IPS-11a (cell line): Measurements from ENCODE around the gene SH2D3A.

ENCODE experiments used
- H3K4me3 ChIP-seq: one replicate; pipeline ENCODE4 v1.5.1; 2013; ENCODE audit warnings: low read depth, low read length, control low read depth

SH2D3A gene

GRCh38 chr19:6723738-6724137, 43.5 kb downstream of the SH2D3A start:
- no peak overlapping the region for H3K4me3 ChIP-seq

GRCh38 chr19:6723108-6723618, 44.1 kb downstream of the SH2D3A start:
- H3K4me3 ChIP-seq = no peak overlapping the region

- H3K4me3 ChIP-seq = no peak overlapping the region
Measured at GRCh38 chr19:6721773-6722172, 45.5 kb downstream of the SH2D3A start.

- no peak overlapping the region for H3K4me3 ChIP-seq
Measured at GRCh38 chr19:6721138-6721474, 46.1 kb downstream of the SH2D3A start.

GRCh38 chr19:6720369-6721137, 46.7 kb downstream of the SH2D3A start, which contains the start of gene C3:
Gene C3 (minus strand): TSS chr19:6720650. CDS start chr19:6720589, 61 bp downstream.
- H3K4me3 ChIP-seq = no peak within 1 kb of the TSS

GRCh38 chr19:6719992-6720368, 47.3 kb downstream of the SH2D3A start:
- H3K4me3 ChIP-seq = no peak overlapping the region

GRCh38 chr19:6719540-6719861, 47.7 kb downstream of the SH2D3A start:
- no peak overlapping the region for H3K4me3 ChIP-seq

- H3K4me3 ChIP-seq = no peak overlapping the region
Measured at GRCh38 chr19:6718741-6719539, 48.3 kb downstream of the SH2D3A start.

GRCh38 chr19:6718111-6718740, 49.0 kb downstream of the SH2D3A start:
- no peak overlapping the region for H3K4me3 ChIP-seq

GRCh38 chr19:6717441-6717971, 49.7 kb downstream of the SH2D3A start:
- no peak overlapping the region for H3K4me3 ChIP-seq

GRCh38 chr19:6717036-6717435, 50.2 kb downstream of the SH2D3A start:
- H3K4me3 ChIP-seq = no peak overlapping the region

GRCh38 chr19:6716610-6716970, 50.6 kb downstream of the SH2D3A start:
- no peak overlapping the region for H3K4me3 ChIP-seq

GRCh38 chr19:6714749-6715555, 52.3 kb downstream of the SH2D3A start:
- no peak overlapping the region for H3K4me3 ChIP-seq

GRCh38 chr19:6713773-6714692, 53.2 kb downstream of the SH2D3A start:
- H3K4me3 ChIP-seq = no peak overlapping the region

GRCh38 chr19:6712692-6713670, 54.3 kb downstream of the SH2D3A start:
- H3K4me3 ChIP-seq = no peak overlapping the region

GRCh38 chr19:6712231-6712630, 55.0 kb downstream of the SH2D3A start:
- H3K4me3 ChIP-seq = no peak overlapping the region

- no peak overlapping the region for H3K4me3 ChIP-seq
Measured at GRCh38 chr19:6711605-6712004, 55.6 kb downstream of the SH2D3A start.

GRCh38 chr19:6711078-6711361, 56.2 kb downstream of the SH2D3A start:
- peak overlapping the region; percentile 29 for H3K4me3 ChIP-seq
